ENCODE measurements around the gene NLRP9. TPM values are rescaled to one million over a fixed set of nuclear protein-coding genes. Genes with fewer than 3 reads are reported as not detected.

NLRP9 gene
- polyA plus RNA-seq, 2 donors = not detected

- Histone ChIP-seq H3K4me3 (ENCODE audit: low read depth in 1 of 2, low read length in 2 of 2) (no peak overlapping the region), H3K27me3 (ENCODE audit: control insufficient read depth in 1 of 2, insufficient read depth in 2 of 2, low read length in 2 of 2) (no peaks in the 10 kb centered on the region), H3K36me3 (ENCODE audit: control insufficient read depth in 2 of 2, insufficient read depth in 2 of 2, low read length in 1 of 2) (peaks cover 15 to 58% of the 10 kb centered on the region in 2 donors), H3K4me1 (ENCODE audit: control insufficient read depth in 2 of 2, insufficient read depth in 2 of 2, low read length in 1 of 2) (no peaks in the 10 kb centered on the region), H3K9me3 (ENCODE audit: control insufficient read depth in 2 of 2, insufficient read depth in 1 of 2, low read depth in 1 of 2, low read length in 1 of 2) (no peaks in the 10 kb centered on the region), H3K27ac (ENCODE audit: low read depth in 2 of 2, low read length in 1 of 2) (no peak overlapping the region)
- 88 to 94% methylated on average over 20 of the region's 20 CpGs for WGBS, 2 donors
These were observed 41.7 kb downstream of the NLRP9 start for GRCh38 chr19:55696301-55697068.

DNA sequence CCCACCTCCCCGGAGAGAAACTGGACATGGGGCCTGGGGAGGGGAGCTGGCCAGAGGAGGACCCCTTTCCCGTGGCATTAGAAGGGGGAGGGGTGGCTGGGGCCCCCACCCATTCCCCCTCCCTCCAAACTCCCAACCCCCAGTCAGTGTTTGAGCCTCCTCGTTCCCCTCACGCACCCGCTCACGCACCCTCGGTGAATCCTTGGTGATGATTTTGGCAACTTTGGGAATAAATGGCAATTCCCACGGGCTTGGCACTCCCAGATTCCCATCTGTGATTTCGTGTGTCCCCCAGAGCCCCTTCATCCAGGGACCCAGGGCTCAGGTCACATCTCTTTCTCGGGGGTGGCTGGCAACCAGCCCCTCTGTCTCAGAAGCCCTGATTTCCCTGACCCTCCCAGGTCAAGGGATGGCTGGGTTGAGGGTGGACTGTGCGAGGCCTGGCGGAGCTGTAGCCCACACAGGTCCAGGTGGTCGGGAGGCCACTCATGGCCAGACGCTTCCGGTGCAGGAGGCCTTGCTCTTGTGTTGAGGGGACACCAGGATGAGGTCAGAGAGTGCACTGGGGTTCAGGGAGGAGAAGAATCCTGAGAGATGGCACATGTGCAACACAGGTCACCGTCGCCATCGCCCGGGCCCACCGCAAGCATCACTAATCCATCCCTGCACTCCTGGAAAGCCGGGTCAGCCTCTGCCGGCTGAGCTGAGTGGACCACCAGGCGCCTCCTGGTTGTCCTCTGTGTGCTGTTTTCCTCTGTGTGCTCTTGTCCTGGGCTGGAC is 42.5 kb downstream of the NLRP9 start:
- no peak overlapping the region for H3K4me3 ChIP-seq (ENCODE audit: low read depth in 1 of 2, low read length in 2 of 2)
- WGBS, 2 donors = 91 to 92% methylated on average over 23 of the region's 23 CpGs
- H3K36me3 ChIP-seq (ENCODE audit: control insufficient read depth in 2 of 2, insufficient read depth in 2 of 2, low read length in 1 of 2) = peaks cover 15 to 64% of the 10 kb centered on the region in 2 donors

DNA sequence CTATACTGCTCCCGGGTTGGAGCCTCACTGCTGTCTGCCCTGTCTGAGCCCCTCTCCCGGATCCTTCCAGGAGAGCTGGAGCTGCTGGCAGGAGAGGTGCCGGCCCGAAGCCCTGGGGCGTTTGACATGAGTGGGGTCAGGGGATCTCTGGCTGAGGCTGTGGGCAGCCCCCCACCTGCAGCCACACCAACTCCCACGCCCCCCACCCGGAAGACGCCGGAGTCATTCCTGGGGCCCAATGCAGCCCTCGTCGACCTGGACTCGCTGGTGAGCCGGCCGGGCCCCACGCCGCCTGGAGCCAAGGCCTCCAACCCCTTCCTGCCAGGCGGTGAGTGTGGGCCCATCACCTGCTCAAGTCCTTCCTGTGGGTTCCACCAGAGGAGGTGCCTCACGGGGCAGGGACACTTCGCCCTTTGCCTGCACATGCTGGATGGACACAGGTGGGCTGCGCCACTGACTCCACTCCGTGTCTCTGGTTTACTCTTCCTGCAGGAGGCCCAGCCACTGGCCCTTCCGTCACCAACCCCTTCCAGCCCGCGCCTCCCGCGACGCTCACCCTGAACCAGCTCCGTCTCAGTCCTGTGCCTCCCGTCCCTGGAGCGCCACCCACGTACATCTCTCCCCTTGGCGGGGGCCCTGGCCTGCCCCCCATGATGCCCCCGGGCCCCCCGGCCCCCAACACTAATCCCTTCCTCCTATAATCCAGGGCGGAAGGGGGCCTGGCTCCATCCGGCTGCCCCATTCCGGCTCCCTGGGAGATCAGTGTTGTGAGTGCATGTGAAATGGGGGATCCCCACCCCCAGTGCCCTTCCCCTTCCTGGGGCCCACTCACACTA is 43.3 kb downstream of the NLRP9 start:
- Histone ChIP-seq H3K4me3 (ENCODE audit: low read depth in 1 of 2, low read length in 2 of 2) (no peak overlapping the region), H3K9me3 (ENCODE audit: control insufficient read depth in 2 of 2, insufficient read depth in 1 of 2, low read depth in 1 of 2, low read length in 1 of 2) (no peaks in the 10 kb centered on the region), H3K27ac (ENCODE audit: low read depth in 2 of 2, low read length in 1 of 2) (no peak overlapping the region), H3K36me3 (ENCODE audit: control insufficient read depth in 2 of 2, insufficient read depth in 2 of 2, low read length in 1 of 2) (peaks cover 18 to 70% of the 10 kb centered on the region in 2 donors), H3K27me3 (ENCODE audit: control insufficient read depth in 1 of 2, insufficient read depth in 2 of 2, low read length in 2 of 2) (no peaks in the 10 kb centered on the region), H3K4me1 (ENCODE audit: control insufficient read depth in 2 of 2, insufficient read depth in 2 of 2, low read length in 1 of 2) (no peaks in the 10 kb centered on the region)
- 92 to 94% methylated on average over 36 to 37 of the region's 37 CpGs for WGBS, 2 donors

More for the DNA sequence above, 42.5 kb downstream of the NLRP9 start:
- Histone ChIP-seq H3K4me1 (ENCODE audit: control insufficient read depth in 2 of 2, insufficient read depth in 2 of 2, low read length in 1 of 2) (no peaks in the 10 kb centered on the region), H3K27me3 (ENCODE audit: control insufficient read depth in 1 of 2, insufficient read depth in 2 of 2, low read length in 2 of 2) (no peaks in the 10 kb centered on the region), H3K27ac (ENCODE audit: low read depth in 2 of 2, low read length in 1 of 2) (no peak overlapping the region), H3K9me3 (ENCODE audit: control insufficient read depth in 2 of 2, insufficient read depth in 1 of 2, low read depth in 1 of 2, low read length in 1 of 2) (no peaks in the 10 kb centered on the region)

DNA sequence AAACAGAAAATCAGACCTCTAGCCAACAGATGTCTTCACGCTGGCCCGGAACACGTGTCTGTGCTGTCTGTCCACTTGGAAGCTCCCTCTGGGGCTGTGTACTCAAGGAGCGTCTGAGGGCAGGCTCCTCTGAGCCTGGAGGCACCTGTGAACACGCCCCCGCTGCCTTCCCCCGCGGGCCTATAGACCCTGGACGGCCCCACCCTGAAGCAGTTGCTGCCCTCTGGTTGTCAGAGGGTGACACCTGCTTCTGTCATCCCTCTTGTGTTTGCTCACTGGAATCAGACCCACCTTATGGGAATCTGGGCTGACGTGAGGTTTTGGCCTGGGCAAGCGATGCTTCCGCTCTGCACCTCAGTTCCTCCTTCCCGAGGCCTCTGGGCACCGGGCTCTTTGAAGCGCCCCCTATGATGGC is 44.0 kb downstream of the NLRP9 start:
- Histone ChIP-seq H3K27ac (ENCODE audit: low read depth in 2 of 2, low read length in 1 of 2) (no peak overlapping the region), H3K4me1 (ENCODE audit: control insufficient read depth in 2 of 2, insufficient read depth in 2 of 2, low read length in 1 of 2) (no peaks in the 10 kb centered on the region), H3K4me3 (ENCODE audit: low read depth in 1 of 2, low read length in 2 of 2) (no peak overlapping the region), H3K36me3 (ENCODE audit: control insufficient read depth in 2 of 2, insufficient read depth in 2 of 2, low read length in 1 of 2) (peaks cover 20 to 73% of the 10 kb centered on the region in 2 donors), H3K9me3 (ENCODE audit: control insufficient read depth in 2 of 2, insufficient read depth in 1 of 2, low read depth in 1 of 2, low read length in 1 of 2) (no peaks in the 10 kb centered on the region), H3K27me3 (ENCODE audit: control insufficient read depth in 1 of 2, insufficient read depth in 2 of 2, low read length in 2 of 2) (no peaks in the 10 kb centered on the region)
- 82 to 83% methylated on average over 15 of the region's 15 CpGs for WGBS, 2 donors

- no peak overlapping the region for H3K4me3 ChIP-seq (ENCODE audit: low read depth in 1 of 2, low read length in 2 of 2)
- H3K27ac ChIP-seq (ENCODE audit: low read depth in 2 of 2, low read length in 1 of 2) = no peak overlapping the region
- peaks cover 20 to 80% of the 10 kb centered on the region in 2 donors for H3K36me3 ChIP-seq (ENCODE audit: control insufficient read depth in 2 of 2, insufficient read depth in 2 of 2, low read length in 1 of 2)
- 96 to 97% methylated on average over 20 of the region's 20 CpGs for WGBS, 2 donors
- no peaks in the 10 kb centered on the region for H3K27me3 ChIP-seq (ENCODE audit: control insufficient read depth in 1 of 2, insufficient read depth in 2 of 2, low read length in 2 of 2)
- H3K4me1 ChIP-seq (ENCODE audit: control insufficient read depth in 2 of 2, insufficient read depth in 2 of 2, low read length in 1 of 2) = peaks cover 0 to 4% of the 10 kb centered on the region in 2 donors
- no peaks in the 10 kb centered on the region for H3K9me3 ChIP-seq (ENCODE audit: control insufficient read depth in 2 of 2, insufficient read depth in 1 of 2, low read depth in 1 of 2, low read length in 1 of 2)
These were observed 44.7 kb downstream of the NLRP9 start for GRCh38 chr19:55693336-55693974.

DNA sequence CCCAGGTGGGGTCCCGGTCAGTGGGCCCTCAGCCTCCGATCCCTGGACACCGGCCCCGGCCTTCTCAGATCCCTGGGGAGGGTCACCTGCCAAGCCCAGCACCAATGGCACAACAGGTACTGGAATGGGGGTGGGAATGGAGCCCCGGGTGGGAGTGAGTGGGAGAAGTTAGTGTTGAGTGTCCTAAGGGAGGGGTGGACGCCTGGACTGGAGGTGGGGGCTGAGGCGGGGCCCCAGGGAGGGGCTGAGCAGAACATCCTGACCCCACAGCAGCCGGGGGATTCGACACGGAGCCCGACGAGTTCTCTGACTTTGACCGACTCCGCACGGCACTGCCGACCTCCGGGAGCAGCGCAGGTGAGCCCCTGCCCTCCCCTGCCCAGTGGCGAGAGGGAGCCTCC is 45.5 kb downstream of the NLRP9 start:
- H3K4me3 ChIP-seq (ENCODE audit: low read depth in 1 of 2, low read length in 2 of 2) = no peak overlapping the region
- peaks cover 0 to 8% of the 10 kb centered on the region in 2 donors for H3K4me1 ChIP-seq (ENCODE audit: control insufficient read depth in 2 of 2, insufficient read depth in 2 of 2, low read length in 1 of 2)
- no peaks in the 10 kb centered on the region for H3K27me3 ChIP-seq (ENCODE audit: control insufficient read depth in 1 of 2, insufficient read depth in 2 of 2, low read length in 2 of 2)
- peaks cover 20 to 81% of the 10 kb centered on the region in 2 donors for H3K36me3 ChIP-seq (ENCODE audit: control insufficient read depth in 2 of 2, insufficient read depth in 2 of 2, low read length in 1 of 2)
- WGBS, 2 donors = 92 to 95% methylated on average over 19 of the region's 19 CpGs
- H3K9me3 ChIP-seq (ENCODE audit: control insufficient read depth in 2 of 2, insufficient read depth in 1 of 2, low read depth in 1 of 2, low read length in 1 of 2) = no peaks in the 10 kb centered on the region
- no peak overlapping the region for H3K27ac ChIP-seq (ENCODE audit: low read depth in 2 of 2, low read length in 1 of 2)

- no peak overlapping the region for H3K4me3 ChIP-seq (ENCODE audit: low read depth in 1 of 2, low read length in 2 of 2)
- peaks cover 20 to 85% of the 10 kb centered on the region in 2 donors for H3K36me3 ChIP-seq (ENCODE audit: control insufficient read depth in 2 of 2, insufficient read depth in 2 of 2, low read length in 1 of 2)
- H3K27ac ChIP-seq (ENCODE audit: low read depth in 2 of 2, low read length in 1 of 2) = no peak overlapping the region
- H3K27me3 ChIP-seq (ENCODE audit: control insufficient read depth in 1 of 2, insufficient read depth in 2 of 2, low read length in 2 of 2) = no peaks in the 10 kb centered on the region
- WGBS, 2 donors = 94% methylated on average over 27 to 31 of the region's 31 CpGs
- H3K4me1 ChIP-seq (ENCODE audit: control insufficient read depth in 2 of 2, insufficient read depth in 2 of 2, low read length in 1 of 2) = peaks cover 0 to 8% of the 10 kb centered on the region in 2 donors
- H3K9me3 ChIP-seq (ENCODE audit: control insufficient read depth in 2 of 2, insufficient read depth in 1 of 2, low read depth in 1 of 2, low read length in 1 of 2) = no peaks in the 10 kb centered on the region
These were observed 46.4 kb downstream of the NLRP9 start for GRCh38 chr19:55691561-55692481.

DNA sequence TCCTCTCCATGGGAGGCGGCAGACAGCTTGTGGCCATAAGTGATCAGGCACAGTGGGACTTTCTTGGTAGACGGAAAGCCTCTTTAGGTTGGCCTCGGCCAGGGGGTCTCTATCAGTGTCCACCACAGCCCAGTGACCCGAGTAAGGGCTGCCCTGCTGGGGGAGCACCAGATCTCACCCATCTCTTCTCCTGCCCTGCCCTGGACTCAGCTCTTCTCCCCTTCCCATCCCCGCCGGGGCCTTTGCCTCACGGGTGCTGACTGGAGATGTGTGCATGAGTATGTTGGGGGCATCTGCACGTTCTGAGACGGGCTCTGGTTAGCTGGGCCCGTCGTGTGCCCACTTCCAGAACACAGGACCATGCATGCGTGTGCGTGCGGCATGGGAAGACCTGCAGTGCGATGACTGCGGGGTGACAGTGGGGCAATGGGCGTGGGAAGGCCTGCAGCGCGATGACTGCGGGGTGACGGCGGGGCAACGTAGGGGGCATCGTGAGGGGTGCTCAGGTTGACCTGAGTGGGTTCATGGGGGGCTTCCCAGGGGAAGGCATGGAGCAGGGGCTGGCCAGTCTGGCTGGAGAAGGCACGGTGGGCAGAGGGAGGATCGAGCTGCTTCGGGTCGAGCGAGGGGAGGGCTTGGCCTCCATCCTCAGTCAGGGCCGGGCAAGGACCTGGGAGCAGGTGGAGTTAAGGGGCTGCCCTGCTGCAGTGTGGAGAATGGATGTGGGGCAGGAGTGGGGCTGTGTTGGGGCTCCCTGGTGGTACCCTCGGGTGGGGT is 47.2 kb downstream of the NLRP9 start:
- H3K36me3 ChIP-seq (ENCODE audit: control insufficient read depth in 2 of 2, insufficient read depth in 2 of 2, low read length in 1 of 2) = peaks cover 20 to 85% of the 10 kb centered on the region in 2 donors
- peaks cover 0 to 8% of the 10 kb centered on the region in 2 donors for H3K4me1 ChIP-seq (ENCODE audit: control insufficient read depth in 2 of 2, insufficient read depth in 2 of 2, low read length in 1 of 2)
- 94% methylated on average over 31 of the region's 31 CpGs for WGBS, 2 donors
- no peak overlapping the region for H3K4me3 ChIP-seq (ENCODE audit: low read depth in 1 of 2, low read length in 2 of 2)
- no peak overlapping the region for H3K27ac ChIP-seq (ENCODE audit: low read depth in 2 of 2, low read length in 1 of 2)
- H3K9me3 ChIP-seq (ENCODE audit: control insufficient read depth in 2 of 2, insufficient read depth in 1 of 2, low read depth in 1 of 2, low read length in 1 of 2) = no peaks in the 10 kb centered on the region
- no peaks in the 10 kb centered on the region for H3K27me3 ChIP-seq (ENCODE audit: control insufficient read depth in 1 of 2, insufficient read depth in 2 of 2, low read length in 2 of 2)

Data from esophagus (tissue), 2 donors.